ENCODE results near the gene MAGI1. TPM values are rescaled to one million over a fixed set of nuclear protein-coding genes. Genes with fewer than 3 reads are reported as not detected.

MAGI1 gene
- polyA plus RNA-seq, 1 experiment = 14.2 TPM

- H3K27ac ChIP-seq (ENCODE audit: low read depth, low read length) = no peak overlapping the region
- no peak for DNase-seq (ENCODE audit: low read depth, low spot score)
- ChIA-PET CTCF (no interaction called here), POLR2A (no interaction called here)
- H3K27me3 ChIP-seq (ENCODE audit: control insufficient read depth, insufficient read depth, low read length) = no peaks in the 10 kb centered on the region
- H3K9me3 ChIP-seq (ENCODE audit: control insufficient read depth, insufficient read depth, low read length) = no peaks in the 10 kb centered on the region; the same call in 1 of the 2 replicates
- no peak for TF ChIP-seq CTCF (IDR thresholded peaks at IDR 0.05; ENCODE audit: low read depth, low read length)
- H3K4me3 ChIP-seq (ENCODE audit: low read depth, low read length) = no peak overlapping the region
Observed at GRCh38 chr3:65938676-65939075, 100.0 kb downstream of the MAGI1 start.

- TF ChIP-seq CTCF (IDR thresholded peaks at IDR 0.05; ENCODE audit: low read depth, low read length) = no peak
- H3K27ac ChIP-seq (ENCODE audit: low read depth, low read length) = no peak overlapping the region
- POLR2A ChIA-PET = no interaction called here
- peaks cover 2% of the 10 kb centered on the region; the same call in 1 of the 2 replicates for H3K9me3 ChIP-seq (ENCODE audit: control insufficient read depth, insufficient read depth, low read length)
- H3K4me3 ChIP-seq (ENCODE audit: low read depth, low read length) = no peak overlapping the region
- CTCF ChIA-PET = interaction anchor here (0.6 kb wide), 1 partner anchor 12 kb away, joined by 5 read pairs; no protein-coding TSS in a partner anchor
- no peak for DNase-seq (ENCODE audit: low read depth, low spot score)
- no peaks in the 10 kb centered on the region for H3K27me3 ChIP-seq (ENCODE audit: control insufficient read depth, insufficient read depth, low read length)
Observed at GRCh38 chr3:65938147-65938546, 100.6 kb downstream of the MAGI1 start.

- ChIA-PET CTCF (no interaction called here), POLR2A (no interaction called here)
- DNase-seq (ENCODE audit: low read depth, low spot score) = no peak
- no peaks in the 10 kb centered on the region for H3K27me3 ChIP-seq (ENCODE audit: control insufficient read depth, insufficient read depth, low read length)
- peaks cover 3% of the 10 kb centered on the region; the same call in 1 of the 2 replicates for H3K9me3 ChIP-seq (ENCODE audit: control insufficient read depth, insufficient read depth, low read length)
- no peak for TF ChIP-seq CTCF (IDR thresholded peaks at IDR 0.05; ENCODE audit: low read depth, low read length)
- no peak overlapping the region for H3K27ac ChIP-seq (ENCODE audit: low read depth, low read length)
- H3K4me3 ChIP-seq (ENCODE audit: low read depth, low read length) = no peak overlapping the region
Observed at GRCh38 chr3:65936908-65937638, 101.6 kb downstream of the MAGI1 start.

- POLR2A ChIA-PET = no interaction called here
- Histone ChIP-seq H3K27me3 (ENCODE audit: control insufficient read depth, insufficient read depth, low read length) (no peaks in the 10 kb centered on the region), H3K27ac (ENCODE audit: low read depth, low read length) (no peak overlapping the region), H3K4me3 (ENCODE audit: low read depth, low read length) (no peak overlapping the region), H3K9me3 (ENCODE audit: control insufficient read depth, insufficient read depth, low read length) (peaks cover 3% of the 10 kb centered on the region; the same call in 1 of the 2 replicates)
- DNase-seq (ENCODE audit: low read depth, low spot score) = no peak
- TF ChIP-seq CTCF (IDR thresholded peaks at IDR 0.05; ENCODE audit: low read depth, low read length) = no peak
- CTCF ChIA-PET = no interaction called here
Observed at GRCh38 chr3:65935724-65936123, 103.0 kb downstream of the MAGI1 start.

- no peak overlapping the region for H3K27ac ChIP-seq (ENCODE audit: low read depth, low read length)
- no peaks in the 10 kb centered on the region for H3K27me3 ChIP-seq (ENCODE audit: control insufficient read depth, insufficient read depth, low read length)
- ChIA-PET CTCF (no interaction called here), POLR2A (no interaction called here)
- no peak for TF ChIP-seq CTCF (IDR thresholded peaks at IDR 0.05; ENCODE audit: low read depth, low read length)
- DNase-seq (ENCODE audit: low read depth, low spot score) = no peak
- peaks cover 3% of the 10 kb centered on the region; the same call in 1 of the 2 replicates for H3K9me3 ChIP-seq (ENCODE audit: control insufficient read depth, insufficient read depth, low read length)
- no peak overlapping the region for H3K4me3 ChIP-seq (ENCODE audit: low read depth, low read length)
Observed at GRCh38 chr3:65930648-65931047, 108.1 kb downstream of the MAGI1 start.
